Adrenal gland (tissue), 5 donors: ENCODE measurements around the gene CD48.

Source experiments
- POLR2A ChIP-seq, 2 donors: fragments of 450-650 bp; IDR thresholded peaks; one replicate each; pipeline ENCODE4 v1.6.1; 2017; ENCODE audit warnings: antibody characterized with exemption in 2 of 2, mild to moderate bottlenecking in 2 of 2, moderate library complexity in 1 of 2
- TF ChIP-seq, protein P1 (sequence below), 6 experiments: fragments of 450-650 bp in 4 of 6; fragments of 200-600 bp in 2 of 6; sonication (generic) in 1 of 6; IDR thresholded peaks; 1 replicate in 5 of 6; 2 replicates in 1 of 6; pipeline versions ENCODE4 v1.5.1 to v1.8.0; 2016 to 2021; ENCODE audit warnings: antibody characterized with exemption in 6 of 6, mild to moderate bottlenecking in 2 of 6, moderate library complexity in 1 of 6
- donor health status: DM: no; HTN: no; CAD: no.

DNA sequence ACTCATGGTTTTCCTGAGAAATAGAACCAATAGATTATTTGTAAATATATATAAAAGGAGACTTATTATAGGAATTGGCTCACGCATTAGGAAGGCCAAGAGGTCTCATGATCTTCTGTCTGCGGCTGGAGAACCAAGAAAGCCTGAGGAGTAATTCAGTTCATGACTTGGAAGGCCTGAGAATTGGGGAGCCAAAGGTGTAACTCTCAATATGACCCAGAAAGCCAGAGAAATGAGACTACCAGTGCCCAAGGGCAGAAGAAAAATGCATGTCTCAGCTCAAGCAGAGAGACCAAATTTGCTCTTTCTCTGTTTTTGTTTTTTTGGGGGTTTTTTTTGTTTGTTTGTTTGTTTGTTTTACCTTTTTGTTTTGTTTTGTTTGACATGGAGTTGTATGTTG, 46.9 kb upstream of the CD48 start:
- TF ChIP-seq, protein P1, sequence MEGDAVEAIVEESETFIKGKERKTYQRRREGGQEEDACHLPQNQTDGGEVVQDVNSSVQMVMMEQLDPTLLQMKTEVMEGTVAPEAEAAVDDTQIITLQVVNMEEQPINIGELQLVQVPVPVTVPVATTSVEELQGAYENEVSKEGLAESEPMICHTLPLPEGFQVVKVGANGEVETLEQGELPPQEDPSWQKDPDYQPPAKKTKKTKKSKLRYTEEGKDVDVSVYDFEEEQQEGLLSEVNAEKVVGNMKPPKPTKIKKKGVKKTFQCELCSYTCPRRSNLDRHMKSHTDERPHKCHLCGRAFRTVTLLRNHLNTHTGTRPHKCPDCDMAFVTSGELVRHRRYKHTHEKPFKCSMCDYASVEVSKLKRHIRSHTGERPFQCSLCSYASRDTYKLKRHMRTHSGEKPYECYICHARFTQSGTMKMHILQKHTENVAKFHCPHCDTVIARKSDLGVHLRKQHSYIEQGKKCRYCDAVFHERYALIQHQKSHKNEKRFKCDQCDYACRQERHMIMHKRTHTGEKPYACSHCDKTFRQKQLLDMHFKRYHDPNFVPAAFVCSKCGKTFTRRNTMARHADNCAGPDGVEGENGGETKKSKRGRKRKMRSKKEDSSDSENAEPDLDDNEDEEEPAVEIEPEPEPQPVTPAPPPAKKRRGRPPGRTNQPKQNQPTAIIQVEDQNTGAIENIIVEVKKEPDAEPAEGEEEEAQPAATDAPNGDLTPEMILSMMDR (IDR thresholded peaks at IDR 0.05) = no peak
- TF ChIP-seq POLR2A (IDR thresholded peaks at IDR 0.05) = no peak
